Measurements from ENCODE around the gene ABHD5.

Gene ABHD5

GRCh38 chr3:43747641-43748040, 56.9 kb downstream of the ABHD5 start:
- Histone ChIP-seq H3K9me3 (replicated peaks; ENCODE audit: insufficient read depth, low read length) (no peaks in the 10 kb centered on the region), H3K4me1 (ENCODE audit: low read length) (no peaks in the 10 kb centered on the region), H3K79me2 (ENCODE audit: low read length) (no peaks in the 10 kb centered on the region), H3K4me3 (ENCODE audit: low read length) (no peak overlapping the region), H3K27me3 (replicated peaks; ENCODE audit: insufficient read depth, low read length) (no peaks in the 10 kb centered on the region), H3K9ac (ENCODE audit: low read length) (no peak overlapping the region), H3F3A (ENCODE audit: insufficient read depth, low read length) (no peaks in the 10 kb centered on the region), H3K4me2 (ENCODE audit: low read depth, low read length) (no peak overlapping the region), H2AFZ (ENCODE audit: low read length) (no peak overlapping the region), H3K36me3 (replicated peaks; ENCODE audit: insufficient read depth, low read length) (no peaks in the 10 kb centered on the region), H3K9me2 (replicated peaks; ENCODE audit: insufficient read depth, low read length) (no peaks in the 10 kb centered on the region), H4K20me1 (ENCODE audit: insufficient read depth, low read length) (no peaks in the 10 kb centered on the region), H3K27ac (ENCODE audit: low read length) (no peak overlapping the region)
- no peak for TF ChIP-seq EZH2phosphoT487 (IDR thresholded peaks at IDR 0.05; ENCODE audit: low read length)
- DNase-seq, result no peak

- H3K36me3 ChIP-seq (replicated peaks; ENCODE audit: insufficient read depth, low read length), result no peaks in the 10 kb centered on the region
- no peak for TF ChIP-seq EZH2phosphoT487 (IDR thresholded peaks at IDR 0.05; ENCODE audit: low read length)
- TF ChIP-seq CTCF (IDR thresholded peaks at IDR 0.05; ENCODE audit: low read length), result no peak
- no peak for TF ChIP-seq EZH2 (optimal IDR thresholded peaks at IDR 0.05; ENCODE audit: low read depth, low read length)
- H3K9me3 ChIP-seq (replicated peaks; ENCODE audit: insufficient read depth, low read length), result no peaks in the 10 kb centered on the region
- no peaks in the 10 kb centered on the region for H4K20me1 ChIP-seq (ENCODE audit: insufficient read depth, low read length)
- no peak overlapping the region for H3K4me3 ChIP-seq (ENCODE audit: low read length)
- no peak overlapping the region for H3K4me2 ChIP-seq (ENCODE audit: low read depth, low read length)
- H3K4me1 ChIP-seq (ENCODE audit: low read length), result no peaks in the 10 kb centered on the region
- no peaks in the 10 kb centered on the region for H3K27me3 ChIP-seq (replicated peaks; ENCODE audit: insufficient read depth, low read length)
- H2AFZ ChIP-seq (ENCODE audit: low read length), result no peak overlapping the region
- H3F3A ChIP-seq (ENCODE audit: insufficient read depth, low read length), result no peaks in the 10 kb centered on the region
- no peak overlapping the region for H3K9ac ChIP-seq (ENCODE audit: low read length)
- H3K79me2 ChIP-seq (ENCODE audit: low read length), result no peaks in the 10 kb centered on the region
- no peaks in the 10 kb centered on the region for H3K9me2 ChIP-seq (replicated peaks; ENCODE audit: insufficient read depth, low read length)
- DNase-seq, result no peak
- no peak overlapping the region for H3K27ac ChIP-seq (ENCODE audit: low read length)
Observed at GRCh38 chr3:43748179-43748578, 57.4 kb downstream of the ABHD5 start.

- Histone ChIP-seq H3K79me2 (ENCODE audit: low read length) (no peaks in the 10 kb centered on the region), H3K4me2 (ENCODE audit: low read depth, low read length) (no peak overlapping the region), H4K20me1 (ENCODE audit: insufficient read depth, low read length) (no peaks in the 10 kb centered on the region), H3K4me3 (ENCODE audit: low read length) (no peak overlapping the region), H3K9ac (ENCODE audit: low read length) (no peak overlapping the region), H3K27me3 (replicated peaks; ENCODE audit: insufficient read depth, low read length) (no peaks in the 10 kb centered on the region), H3K9me2 (replicated peaks; ENCODE audit: insufficient read depth, low read length) (no peaks in the 10 kb centered on the region), H3K27ac (ENCODE audit: low read length) (no peak overlapping the region), H3F3A (ENCODE audit: insufficient read depth, low read length) (no peaks in the 10 kb centered on the region), H3K9me3 (replicated peaks; ENCODE audit: insufficient read depth, low read length) (no peaks in the 10 kb centered on the region), H3K36me3 (replicated peaks; ENCODE audit: insufficient read depth, low read length) (no peaks in the 10 kb centered on the region), H3K4me1 (ENCODE audit: low read length) (no peaks in the 10 kb centered on the region), H2AFZ (ENCODE audit: low read length) (no peak overlapping the region)
- no peak for TF ChIP-seq EZH2 (optimal IDR thresholded peaks at IDR 0.05; ENCODE audit: low read depth, low read length)
- TF ChIP-seq EZH2phosphoT487 (IDR thresholded peaks at IDR 0.05; ENCODE audit: low read length), result no peak
- no peak for TF ChIP-seq CTCF (IDR thresholded peaks at IDR 0.05; ENCODE audit: low read length)
- no peak for DNase-seq
Observed at GRCh38 chr3:43748645-43749044, 57.9 kb downstream of the ABHD5 start.

- no peak for DNase-seq
- no peaks in the 10 kb centered on the region for H3K27me3 ChIP-seq (replicated peaks; ENCODE audit: insufficient read depth, low read length)
- no peaks in the 10 kb centered on the region for H3K4me1 ChIP-seq (ENCODE audit: low read length)
- H3K4me3 ChIP-seq (ENCODE audit: low read length), result no peak overlapping the region
- H3K9me3 ChIP-seq (replicated peaks; ENCODE audit: insufficient read depth, low read length), result no peaks in the 10 kb centered on the region
- H3K9me2 ChIP-seq (replicated peaks; ENCODE audit: insufficient read depth, low read length), result no peaks in the 10 kb centered on the region
- H3K4me2 ChIP-seq (ENCODE audit: low read depth, low read length), result no peak overlapping the region
- H3K9ac ChIP-seq (ENCODE audit: low read length), result no peak overlapping the region
- no peaks in the 10 kb centered on the region for H3K79me2 ChIP-seq (ENCODE audit: low read length)
- no peak for TF ChIP-seq EZH2phosphoT487 (IDR thresholded peaks at IDR 0.05; ENCODE audit: low read length)
- TF ChIP-seq EZH2 (optimal IDR thresholded peaks at IDR 0.05; ENCODE audit: low read depth, low read length), result no peak
- TF ChIP-seq CTCF (IDR thresholded peaks at IDR 0.05; ENCODE audit: low read length), result no peak
- no peaks in the 10 kb centered on the region for H3K36me3 ChIP-seq (replicated peaks; ENCODE audit: insufficient read depth, low read length)
- H4K20me1 ChIP-seq (ENCODE audit: insufficient read depth, low read length), result no peaks in the 10 kb centered on the region
- no peak overlapping the region for H3K27ac ChIP-seq (ENCODE audit: low read length)
- no peak overlapping the region for H2AFZ ChIP-seq (ENCODE audit: low read length)
- no peaks in the 10 kb centered on the region for H3F3A ChIP-seq (ENCODE audit: insufficient read depth, low read length)
Observed at GRCh38 chr3:43752905-43753304, 62.2 kb downstream of the ABHD5 start.

Measured in MM.1S (cell line).